ES-I3 (cell line): Measurements from ENCODE around the gene SIRT6.
A peak's percentile ranks its signal among the peaks of the same experiment; 100 is the strongest.
"Not testable (repeated sequence)": the region's sequence is repeated elsewhere in the genome, so short reads cannot be mapped to it uniquely, and the experiment has no call there.

Experiments used
- H3K36me3 ChIP-seq: 2 replicates; pipeline ENCODE4 v1.6.1; 2013; ENCODE audit warnings: mild to moderate bottlenecking, low read length, control low read depth, moderate library complexity; ENCODE audit not compliant: insufficient read depth
- H3K4me1 ChIP-seq: 2 replicates; pipeline ENCODE4 v1.6.1; 2013; ENCODE audit warnings: mild to moderate bottlenecking, control low read depth, low read length; ENCODE audit not compliant: insufficient read depth
- H3K9ac ChIP-seq: 2 replicates; pipeline ENCODE4 v1.6.1; 2013; ENCODE audit warnings: low read depth, mild to moderate bottlenecking, low read length, moderate library complexity
- H3K9me3 ChIP-seq: 2 replicates; pipeline ENCODE4 v1.6.1; 2013; ENCODE audit warnings: mild to moderate bottlenecking, low read length, moderate library complexity; ENCODE audit not compliant: control insufficient read depth, insufficient read depth

The SIRT6 gene

DNA sequence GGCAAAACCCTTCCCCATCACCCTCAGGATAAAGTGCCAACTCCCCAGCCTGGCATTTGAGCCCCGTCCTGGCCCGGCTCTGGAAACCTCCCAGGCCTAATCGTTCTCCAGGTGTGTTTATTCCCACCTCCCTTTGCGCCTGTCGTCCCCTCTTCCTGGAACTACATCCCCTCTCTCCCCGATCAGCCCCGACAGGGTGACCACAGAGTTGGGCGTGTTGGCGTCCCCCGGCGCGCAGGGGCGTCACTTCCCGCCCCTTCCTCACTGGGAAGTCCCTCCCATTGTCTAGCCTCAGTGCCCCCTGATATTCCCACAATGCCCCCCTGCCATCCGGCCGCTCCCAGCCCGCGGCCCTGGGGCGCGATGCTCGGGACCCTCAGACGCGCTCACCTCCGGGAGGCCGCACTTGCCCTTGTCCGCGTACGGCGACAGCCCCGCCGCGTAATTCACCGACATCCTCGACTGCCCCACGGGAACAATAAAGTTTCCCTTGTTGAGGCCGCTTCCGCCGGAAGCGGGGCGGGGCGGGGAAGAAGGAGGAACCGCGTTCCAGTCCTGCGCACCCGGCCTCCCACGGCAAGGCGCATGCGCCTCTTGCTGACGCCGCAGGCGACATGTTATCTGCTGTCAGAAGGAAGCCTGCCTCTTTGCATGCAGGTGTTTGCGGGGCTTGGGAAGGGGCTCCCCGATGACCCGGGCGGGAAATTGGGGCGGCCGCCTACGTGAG is at the start of gene SIRT6, which contains the start of gene ANKRD24:
Gene SIRT6, minus strand, starts transcription at position 480 of the 727 bp plus-strand sequence. Its CDS starts 24 bp downstream, at position 456.
Gene ANKRD24, plus strand, starts transcription at position 606 of the 727 bp plus-strand sequence. CDS start 3,737 bp downstream, outside the sequence.
- H3K9ac ChIP-seq, result peak within 1 kb of the TSS; percentile 92
- H3K36me3 ChIP-seq, result peaks cover 4% of the 10 kb centered on the region; the same call in 1 of the 2 replicates
- no peaks in the 10 kb centered on the region for H3K9me3 ChIP-seq
- no peaks in the 10 kb centered on the region; the same call in 1 of the 2 replicates for H3K4me1 ChIP-seq

DNA sequence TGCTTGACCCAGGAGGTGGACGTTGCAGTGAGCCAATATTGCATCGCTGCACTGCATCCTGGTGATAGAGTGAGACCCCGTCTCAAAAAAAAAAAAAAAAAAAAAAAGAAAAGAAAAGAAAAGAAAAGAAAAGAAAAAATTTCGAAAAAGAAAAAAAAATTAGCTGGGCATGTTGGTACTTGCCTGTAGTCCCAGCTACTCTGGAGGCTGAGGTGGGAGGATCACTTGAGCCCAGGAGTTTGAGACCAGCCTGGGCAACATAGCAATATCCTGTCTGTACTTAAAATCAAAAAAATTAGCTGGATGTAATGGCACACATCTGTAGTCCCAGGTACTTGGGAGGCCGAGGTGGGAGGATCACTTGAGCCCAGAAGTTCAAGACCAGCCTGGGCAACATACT is 49.8 kb upstream of the SIRT6 start:
- H3K4me1 ChIP-seq, result peaks cover 12% of the 10 kb centered on the region
- H3K9ac ChIP-seq, H3K9me3 ChIP-seq, H3K36me3 ChIP-seq: not testable (repeated sequence)

DNA sequence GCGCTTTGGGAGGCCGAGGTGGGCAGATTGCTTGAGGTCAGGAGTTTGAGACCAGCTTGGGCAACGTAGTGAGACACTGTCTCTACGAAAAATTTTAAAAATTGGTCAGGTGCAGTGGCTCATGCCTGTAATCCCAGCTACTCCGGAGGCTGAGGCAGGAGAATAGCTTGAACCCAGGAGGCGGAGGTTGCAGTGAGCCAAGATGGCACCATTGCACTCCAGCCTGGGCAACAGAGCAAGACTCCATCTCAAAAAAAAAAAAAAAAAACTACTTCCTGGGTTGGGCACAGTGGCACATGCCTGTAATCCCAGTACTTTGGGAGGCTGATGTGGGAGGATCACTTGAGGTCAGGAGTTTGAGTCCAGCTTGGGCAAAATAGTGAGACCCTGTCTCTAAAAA is 49.2 kb upstream of the SIRT6 start:
- not testable (repeated sequence) for H3K9me3 ChIP-seq, H3K9ac ChIP-seq, H3K36me3 ChIP-seq
- H3K4me1 ChIP-seq, result peaks cover 12% of the 10 kb centered on the region

DNA sequence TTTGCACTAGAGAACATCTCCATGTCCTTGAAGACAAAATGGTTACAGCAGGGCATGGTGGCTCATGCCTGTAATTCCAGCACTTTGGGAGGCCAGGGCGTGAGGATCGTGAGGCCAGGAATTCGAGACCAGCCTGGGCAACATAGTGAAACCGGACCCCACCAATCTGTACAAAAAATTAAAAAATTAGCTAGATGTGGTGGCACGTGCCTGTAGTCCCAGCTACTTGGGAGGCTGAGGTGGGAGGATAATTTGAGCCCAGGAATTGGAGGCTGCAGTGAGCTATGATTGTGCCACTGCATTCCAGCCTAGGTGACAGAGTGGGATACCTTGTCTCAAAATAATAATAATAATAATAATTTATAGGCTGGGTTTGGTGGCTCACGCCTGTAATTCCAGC is 47.9 kb upstream of the SIRT6 start:
- H3K36me3 ChIP-seq, H3K9me3 ChIP-seq, H3K9ac ChIP-seq: not testable (repeated sequence)
- H3K4me1 ChIP-seq, result peaks cover 12% of the 10 kb centered on the region

DNA sequence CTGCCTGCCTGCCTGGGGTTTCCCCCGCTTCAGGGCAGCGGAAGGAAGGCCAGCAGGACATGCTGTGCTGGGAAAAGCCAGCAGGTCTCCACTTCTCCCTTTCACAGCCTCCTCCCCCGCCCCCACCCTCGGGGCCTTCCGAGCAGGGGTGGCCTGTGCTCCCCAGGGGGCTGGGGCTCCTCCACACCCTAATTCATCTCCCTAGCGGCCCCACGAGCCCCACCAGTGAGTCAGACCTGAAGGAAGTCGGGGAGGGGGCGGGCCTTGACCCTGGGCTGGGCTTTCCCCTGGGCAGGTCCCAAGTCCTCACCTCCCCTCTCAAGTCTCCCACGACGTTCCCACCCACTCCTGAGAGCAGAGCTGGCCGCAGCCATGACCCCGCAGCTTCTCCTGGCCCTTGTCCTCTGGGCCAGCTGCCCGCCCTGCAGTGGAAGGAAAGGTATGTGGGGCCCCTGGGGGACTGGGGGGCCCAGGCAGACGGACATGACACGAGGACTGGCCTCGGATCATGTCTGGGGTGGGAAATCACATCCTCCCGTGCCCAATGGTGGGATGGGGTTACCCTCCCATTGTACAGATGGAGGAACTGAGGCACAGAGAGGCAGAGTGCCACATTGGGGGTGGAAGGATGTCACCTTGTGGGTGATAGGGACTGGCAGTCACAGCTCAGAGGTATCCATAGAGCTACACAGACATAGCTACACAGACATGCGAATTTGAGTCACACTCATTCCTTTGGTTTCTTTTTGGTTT is 47.0 kb upstream of the SIRT6 start, which contains the start of gene EBI3:
Gene EBI3, plus strand, starts transcription at position 345 of the 753 bp plus-strand sequence. Its CDS starts 28 bp downstream, at position 373.
- H3K36me3 ChIP-seq, result no peaks in the 10 kb centered on the region
- peak within 1 kb of the TSS; percentile 16 for H3K9ac ChIP-seq
- peaks cover 12% of the 10 kb centered on the region for H3K4me1 ChIP-seq
- H3K9me3 ChIP-seq, result no peaks in the 10 kb centered on the region

DNA sequence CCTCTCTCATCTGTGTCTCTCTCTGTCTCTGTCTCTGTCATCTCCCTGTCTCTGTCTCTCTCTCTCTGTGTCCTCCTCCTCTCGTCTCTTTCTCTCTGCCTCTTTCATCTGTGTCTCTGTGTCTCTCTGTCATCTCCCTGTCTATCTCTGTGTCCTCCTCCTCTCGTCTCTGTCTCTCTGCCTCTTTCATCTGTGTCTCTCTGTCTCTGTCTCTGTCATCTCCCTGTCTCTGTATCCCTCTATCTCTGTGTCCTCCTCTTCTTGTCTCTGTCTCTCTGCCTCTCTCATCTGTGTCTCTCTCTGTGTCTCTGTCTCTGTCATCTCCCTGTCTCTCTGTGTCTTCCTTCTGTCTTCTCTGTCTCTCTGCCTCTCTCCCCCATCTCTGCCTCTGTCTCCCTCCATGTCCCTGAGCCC is 46.4 kb upstream of the SIRT6 start:
- Histone ChIP-seq H3K4me1 (peaks cover 12% of the 10 kb centered on the region), H3K9me3 (no peaks in the 10 kb centered on the region), H3K9ac (peak overlapping the region; percentile 16; the same call in 1 of the 2 replicates), H3K36me3 (no peaks in the 10 kb centered on the region)

DNA sequence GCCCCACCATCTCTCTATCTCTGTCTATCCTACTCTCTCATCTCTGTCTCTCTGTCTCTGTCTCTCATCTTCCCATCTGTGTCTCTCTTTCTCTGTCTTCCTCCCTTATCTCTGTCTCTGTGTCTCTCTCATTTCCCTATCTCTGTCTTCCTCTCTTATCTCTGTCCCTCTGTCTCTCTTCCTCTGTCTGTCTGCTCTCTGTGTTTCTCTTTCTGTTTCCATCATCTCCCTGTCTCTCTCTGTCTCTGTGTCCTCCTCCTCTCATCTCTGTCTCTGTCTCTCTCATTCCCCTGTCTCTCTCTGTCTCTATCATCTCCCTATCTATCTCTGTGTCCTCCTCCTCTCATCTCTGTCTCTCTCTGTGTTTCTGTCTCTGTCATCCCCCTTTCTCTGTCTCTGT is 45.4 kb upstream of the SIRT6 start:
- Histone ChIP-seq H3K36me3 (no peaks in the 10 kb centered on the region), H3K9me3 (no peaks in the 10 kb centered on the region), H3K9ac (no peak overlapping the region)

DNA sequence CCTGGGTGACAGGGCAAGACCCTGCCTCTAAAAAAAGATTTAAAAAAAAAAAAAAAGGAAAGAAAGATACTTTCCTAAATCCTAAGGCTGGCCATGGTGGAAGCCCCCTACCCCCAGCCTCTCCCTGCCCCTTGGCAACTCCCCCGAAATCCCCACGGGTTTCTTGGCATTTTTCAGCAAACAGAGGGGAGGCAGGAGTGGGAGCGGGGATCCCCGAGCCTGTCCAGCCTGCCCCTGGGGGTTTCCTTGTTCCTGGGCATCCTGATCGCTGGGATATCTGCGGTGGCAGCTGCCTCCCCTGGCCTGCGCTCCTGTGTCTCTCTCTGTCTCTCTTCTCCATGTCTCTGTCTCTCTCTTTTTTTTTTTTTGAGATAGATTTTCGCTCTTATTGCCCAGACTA is 43.5 kb upstream of the SIRT6 start:
- H3K9ac ChIP-seq, result no peak overlapping the region
- H3K9me3 ChIP-seq, result no peaks in the 10 kb centered on the region
- H3K36me3 ChIP-seq, result no peaks in the 10 kb centered on the region
- peaks cover 12% of the 10 kb centered on the region for H3K4me1 ChIP-seq

More for the DNA sequence above, 45.4 kb upstream of the SIRT6 start:
- peaks cover 12% of the 10 kb centered on the region for H3K4me1 ChIP-seq

DNA sequence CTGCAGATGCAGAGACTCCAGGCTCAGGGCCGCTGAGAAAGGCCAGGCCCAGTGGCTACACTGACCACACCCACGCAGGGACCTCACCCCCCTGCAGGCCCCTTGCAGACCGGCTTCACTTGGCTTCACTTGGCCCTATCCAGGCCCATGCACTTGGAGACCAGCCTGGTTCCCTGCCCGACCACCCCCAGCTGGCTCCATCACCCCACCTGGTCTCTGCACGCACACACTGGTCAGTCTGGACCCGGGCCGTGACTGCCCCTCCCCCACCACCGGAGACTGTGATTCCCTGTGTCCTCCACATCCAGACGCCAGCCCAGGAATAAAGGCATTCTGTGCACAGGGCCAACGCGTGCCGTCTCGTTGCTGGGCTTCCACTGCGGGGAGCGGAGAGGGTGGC is 42.1 kb upstream of the SIRT6 start:
- H3K36me3 ChIP-seq, result no peaks in the 10 kb centered on the region
- H3K9me3 ChIP-seq, result no peaks in the 10 kb centered on the region
- peaks cover 9% of the 10 kb centered on the region for H3K4me1 ChIP-seq
- no peak overlapping the region; the same call in 1 of the 2 replicates for H3K9ac ChIP-seq

DNA sequence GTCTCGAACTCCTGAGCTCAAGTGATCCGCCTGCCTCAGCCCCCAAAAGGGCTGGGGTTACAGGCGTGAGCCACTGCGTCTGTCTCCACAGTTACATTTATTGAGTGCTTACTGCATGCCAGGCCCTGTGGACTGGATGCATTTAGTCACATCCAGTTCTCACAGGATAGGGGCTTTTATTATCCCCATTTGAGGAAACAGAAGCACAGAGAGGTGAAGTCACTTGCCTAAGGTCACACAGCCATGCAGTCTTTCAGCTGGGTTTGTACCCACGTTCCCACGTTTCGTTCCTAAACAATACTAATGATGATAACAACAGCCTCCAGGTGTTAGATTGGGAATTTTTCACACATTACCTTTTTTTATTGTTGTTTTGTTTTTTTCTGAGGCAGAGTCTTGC is 37.8 kb upstream of the SIRT6 start:
- Histone ChIP-seq H3K36me3 (no peaks in the 10 kb centered on the region), H3K9me3 (no peaks in the 10 kb centered on the region), H3K9ac (no peak overlapping the region), H3K4me1 (no peaks in the 10 kb centered on the region; the same call in 1 of the 2 replicates)

DNA sequence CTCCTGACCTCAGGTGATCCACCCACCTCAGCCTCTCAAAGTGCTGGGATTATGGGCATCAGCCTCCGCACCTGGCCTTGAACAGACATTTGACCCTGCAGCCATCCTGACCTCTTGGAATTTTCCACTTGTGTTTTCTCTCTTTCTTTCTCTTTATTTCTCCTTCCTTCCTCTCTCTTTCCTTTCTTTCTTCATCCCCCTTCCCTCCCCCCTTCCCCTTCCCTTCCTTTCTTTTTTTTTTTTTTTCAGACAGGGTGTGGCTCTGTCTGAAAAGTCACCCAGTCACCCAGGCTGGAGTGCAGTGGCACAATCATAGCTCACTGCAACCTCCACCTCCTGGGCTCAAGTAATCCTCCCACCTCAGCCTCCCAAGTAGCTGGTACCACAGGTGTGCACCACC is 36.2 kb upstream of the SIRT6 start:
- not testable (repeated sequence) for H3K4me1 ChIP-seq, H3K9me3 ChIP-seq, H3K36me3 ChIP-seq, H3K9ac ChIP-seq

DNA sequence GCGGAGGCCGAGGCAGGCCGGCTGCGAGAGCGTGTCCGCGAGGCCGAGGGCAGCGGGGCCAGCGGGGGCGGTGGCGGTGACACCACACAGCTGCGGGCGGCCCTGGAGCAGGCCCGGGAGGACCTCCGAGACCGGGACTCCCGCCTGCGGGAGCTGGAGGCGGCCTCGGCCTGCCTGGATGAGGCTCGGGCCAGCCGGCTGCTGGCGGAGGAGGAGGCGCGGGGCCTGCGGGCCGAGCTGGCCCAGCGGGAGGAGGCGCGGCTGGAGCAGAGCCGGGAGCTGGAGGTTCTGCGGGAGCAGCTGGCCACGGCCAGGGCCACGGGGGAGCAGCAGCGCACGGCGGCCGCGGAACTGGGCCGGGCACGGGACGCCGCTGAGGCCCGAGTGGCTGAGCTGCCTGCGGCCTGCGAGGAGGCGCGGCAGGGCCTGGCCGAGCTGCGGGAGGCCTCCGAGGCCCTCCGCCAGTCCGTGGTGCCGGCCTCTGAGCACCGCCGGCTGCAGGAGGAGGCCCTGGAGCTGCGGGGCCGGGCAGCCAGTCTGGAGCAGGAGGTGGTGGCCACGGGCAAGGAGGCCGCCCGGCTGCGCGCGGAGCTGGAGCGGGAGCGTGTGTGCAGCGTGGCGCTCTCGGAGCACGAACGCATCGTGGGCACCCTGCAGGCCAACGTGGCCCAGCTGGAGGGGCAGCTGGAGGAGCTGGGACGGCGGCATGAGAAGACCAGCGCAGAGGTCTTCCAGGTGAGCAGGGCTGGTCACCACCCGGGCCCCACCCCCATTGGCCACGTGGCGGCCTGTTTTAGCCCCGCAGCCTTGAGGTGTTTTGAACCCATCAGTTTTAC is 35.3 kb upstream of the SIRT6 start:
- no peaks in the 10 kb centered on the region for H3K36me3 ChIP-seq

DNA sequence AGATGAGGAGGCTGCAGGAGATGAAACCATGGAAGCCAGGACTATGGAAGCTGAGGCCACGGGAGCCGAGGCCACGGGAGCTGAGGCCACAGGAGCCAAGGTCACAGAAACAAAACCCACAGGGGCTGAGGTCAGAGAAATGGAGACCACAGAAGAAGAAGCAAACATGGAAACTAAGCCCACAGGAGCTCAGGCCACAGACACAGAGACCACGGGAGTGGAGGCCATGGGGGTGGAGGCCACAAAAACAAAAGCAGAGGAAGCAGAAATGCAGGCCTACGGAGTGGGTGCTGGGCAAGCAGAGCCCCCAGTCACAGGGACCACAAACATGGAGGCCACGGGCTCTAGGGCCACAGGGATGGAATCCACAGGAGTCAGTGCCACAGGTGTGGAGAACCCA is 34.5 kb upstream of the SIRT6 start:
- H3K9me3 ChIP-seq, result no peaks in the 10 kb centered on the region
- H3K36me3 ChIP-seq, result no peaks in the 10 kb centered on the region
- no peak overlapping the region for H3K9ac ChIP-seq
- H3K4me1 ChIP-seq, result no peaks in the 10 kb centered on the region; the same call in 1 of the 2 replicates

More for the DNA sequence above, 35.3 kb upstream of the SIRT6 start:
- Histone ChIP-seq H3K9ac (no peak overlapping the region), H3K4me1 (no peaks in the 10 kb centered on the region; the same call in 1 of the 2 replicates), H3K9me3 (no peaks in the 10 kb centered on the region)

DNA sequence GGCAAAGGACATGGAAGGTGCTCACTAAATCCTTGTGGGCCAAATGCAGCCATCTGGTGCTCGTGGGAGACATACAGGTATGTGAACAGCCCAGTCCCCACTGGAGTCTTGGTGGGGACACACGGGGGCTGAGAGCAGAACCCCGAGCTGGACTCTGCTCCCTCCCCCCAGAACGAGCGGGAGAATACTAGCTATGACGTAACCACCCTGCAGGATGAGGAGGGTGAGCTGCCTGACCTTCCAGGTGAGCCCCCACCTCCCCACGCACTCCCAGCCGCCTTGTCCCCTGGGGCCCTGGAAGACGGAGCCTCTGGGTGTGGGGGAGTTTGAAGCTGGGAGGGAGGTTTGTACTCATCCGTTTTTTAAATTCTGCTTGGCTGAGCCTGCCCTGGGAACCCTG is 33.4 kb upstream of the SIRT6 start:
- H3K36me3 ChIP-seq, result no peaks in the 10 kb centered on the region
- H3K9ac ChIP-seq, result no peak overlapping the region
- no peaks in the 10 kb centered on the region; the same call in 1 of the 2 replicates for H3K4me1 ChIP-seq
- H3K9me3 ChIP-seq, result no peaks in the 10 kb centered on the region
